Measurements from ENCODE around the gene SRPK3.
A peak's percentile ranks its signal among the peaks of the same experiment; 100 is the strongest.
"Not testable (repeated sequence)": the region's sequence is repeated elsewhere in the genome, so short reads cannot be mapped to it uniquely, and the experiment has no call there.

SRPK3 gene

GRCh38 chrX:153814591-153815315 is 33.9 kb downstream of the SRPK3 start:
- DNase-seq = no peak

- DNase-seq = peak; percentile 55
These were observed 36.2 kb downstream of the SRPK3 start for GRCh38 chrX:153816831-153817690.

GRCh38 chrX:153818064-153818463 is 37.2 kb downstream of the SRPK3 start:
- not testable (repeated sequence) for DNase-seq

GRCh38 chrX:153818571-153819383 is 37.9 kb downstream of the SRPK3 start:
- DNase-seq = peak; percentile 57

GRCh38 chrX:153819384-153820040 is 38.7 kb downstream of the SRPK3 start:
- no peak for DNase-seq

- no peak for DNase-seq
These were observed 39.8 kb downstream of the SRPK3 start for GRCh38 chrX:153820601-153821000.

- no peak for DNase-seq
These were observed 40.2 kb downstream of the SRPK3 start for GRCh38 chrX:153821066-153821465.

GRCh38 chrX:153824348-153824747 is 43.5 kb downstream of the SRPK3 start:
- DNase-seq = no peak

- no peak for DNase-seq
These were observed 44.2 kb downstream of the SRPK3 start for GRCh38 chrX:153825042-153825441.

- DNase-seq = no peak
These were observed 46.2 kb downstream of the SRPK3 start for GRCh38 chrX:153827016-153827415.

GRCh38 chrX:153827903-153828302 is 47.1 kb downstream of the SRPK3 start:
- DNase-seq = no peak

- DNase-seq = no peak
These were observed 47.5 kb downstream of the SRPK3 start for GRCh38 chrX:153828308-153828707.

GRCh38 chrX:153828723-153829548 is 48.1 kb downstream of the SRPK3 start:
- DNase-seq = no peak

- DNase-seq = no peak
These were observed 48.6 kb downstream of the SRPK3 start for GRCh38 chrX:153829549-153829798.

- no peak for DNase-seq
These were observed 49.2 kb downstream of the SRPK3 start, which contains the start of gene PDZD4 for GRCh38 chrX:153829799-153830639. Gene PDZD4, minus strand, starts transcription at chrX:153830544. Its CDS starts 246 bp downstream, at chrX:153830298.

- DNase-seq = no peak
These were observed 50.0 kb downstream of the SRPK3 start for GRCh38 chrX:153830640-153831428.

- DNase-seq = no peak
These were observed 50.7 kb downstream of the SRPK3 start for GRCh38 chrX:153831429-153832150.

- DNase-seq = no peak
These were observed 51.9 kb downstream of the SRPK3 start for GRCh38 chrX:153832728-153833127.
